Pancreas (tissue), 10 donors: ENCODE results near the gene SPCS3. TPM values are rescaled to one million over a fixed set of nuclear protein-coding genes. Genes with fewer than 3 reads are reported as not detected.
"Not testable (repeated sequence)": the region's sequence is repeated elsewhere in the genome, so short reads cannot be mapped to it uniquely, and the experiment has no call there.

ENCODE experiments used
- ATAC-seq, 4 donors: fragments of 200-7000 bp; cut with Tn5 transposase; one replicate each; pipeline versions ENCODE4 v1.8.0 to v1.9.1; 2020; ENCODE audit warnings: mild to moderate bottlenecking in 4 of 4, moderate library complexity in 4 of 4
- DNase-seq, 6 donors: peaks; one replicate each; pipeline ENCODE4 v3.0.0-alpha.2; 2020
- FAIRE-seq: peaks from 2 replicates; lab custom pipeline; 2012; peaks lifted over from hg19 to GRCh38; lab: Jason Lieb, UNC
- H3K27ac ChIP-seq, 4 donors: fragments of 200-600 bp; sonication (generic); 1 replicate in 3 of 4; 2 replicates in 1 of 4; pipeline versions ENCODE4 v1.5.0 to v1.8.0; 2020
- H3K27me3 ChIP-seq, 4 donors: fragments of 200-600 bp; one replicate each; pipeline ENCODE4 v1.8.0; 2021
- H3K36me3 ChIP-seq, 3 donors: fragments of 200-600 bp; sonication (generic) in 1 of 3; one replicate each; pipeline versions ENCODE4 v1.5.0 to v1.8.0; 2020 to 2021
- H3K4me1 ChIP-seq, 3 donors: fragments of 200-600 bp; one replicate each; pipeline ENCODE4 v1.8.0; 2021
- H3K4me3 ChIP-seq, 4 donors: fragments of 200-600 bp; sonication (generic) in 2 of 4; one replicate each; pipeline versions ENCODE4 v1.5.0 to v1.8.0; 2020 to 2021
- H3K9me3 ChIP-seq, 4 donors: fragments of 200-600 bp; one replicate each; pipeline ENCODE4 v1.8.0; 2021
- WGBS, 2 donors: extraction: QIAGEN DNeasy Blood & Tissue Kit; methylation state at CpG; one replicate each; pipeline ENCODE4 v1.1.7; 2013; 5-methylcytosine and 5-hydroxymethylcytosine counted together
- intact Hi-C, 3 donors: fragments of 100-400 bp; cut with DNase I; formaldehyde crosslinking; loops; one replicate each; pipeline versions ENCODE4 v1.11.1 to v1.14.2; 2022
- polyA plus RNA-seq, 2 donors: library from polyadenylated mRNA; stranded (reverse); fragments of 200-250 nt; gene quantifications; one replicate each; pipeline ENCODE4 v1.2.3, GENCODE V29; 2013
- total RNA-seq, 6 donors: library from RNA; stranded (reverse); fragmentation: NEBNext Ultra II Directional in 4 of 6; extraction: Animal tissue kit (Norgen Biotek cat#: 25700) in 4 of 6; gene quantifications; one replicate each; pipeline versions ENCODE4 v1.2.1 to v1.2.4, GENCODE V29; 2021 to 2023
- TF ChIP-seq, protein P1 (sequence below), 4 donors: fragments of 200-600 bp; sonication (generic) in 3 of 4; IDR thresholded peaks; one replicate each; pipeline versions ENCODE4 v1.5.0 to v1.8.0; 2021; ENCODE audit warnings: antibody characterized with exemption in 4 of 4
- donor health status: healthy with polysubstance abuse.
- donor health status: DM: no; HTN: no; CAD: no; lungs with moderate emphysema.
- donor health status: DM: no; HTN: no; CAD: no.
- donor health status: control.
- donor health status: control.
- donor health status: Bipolar disorder and iron deficiency.
- donor health status: DM: yes; HTN: yes; CAD: no.
- donor health status: DM: no; HTN: no; CAD: no.
- donor health status: DM: no; HTN: no; CAD: no.
- donor health status: DM: yes; HTN: yes; CAD: no.

SPCS3 gene
- total and polyA plus RNA-seq, 8 donors = 24.2 to 166 (median 128) TPM

DNA sequence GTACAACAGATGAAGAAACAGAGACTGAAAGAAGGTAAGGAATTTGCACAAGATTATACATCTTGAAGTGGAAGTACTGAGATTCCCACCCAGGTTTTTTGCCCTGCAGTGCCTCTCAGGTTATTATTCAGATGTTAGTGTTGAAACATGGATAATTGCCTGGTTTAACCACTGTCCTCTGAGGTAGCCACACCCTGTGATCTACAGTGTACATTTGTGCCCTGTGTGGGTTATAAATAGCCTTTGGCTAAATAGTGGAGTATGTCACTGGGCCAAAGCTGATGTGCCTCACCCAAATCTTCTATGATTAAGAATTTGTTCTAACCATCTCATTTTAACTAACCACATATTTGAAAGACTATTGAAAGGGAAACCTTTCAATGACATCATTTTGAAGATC, 45.3 kb upstream of the SPCS3 start:
- TF ChIP-seq, protein P1, sequence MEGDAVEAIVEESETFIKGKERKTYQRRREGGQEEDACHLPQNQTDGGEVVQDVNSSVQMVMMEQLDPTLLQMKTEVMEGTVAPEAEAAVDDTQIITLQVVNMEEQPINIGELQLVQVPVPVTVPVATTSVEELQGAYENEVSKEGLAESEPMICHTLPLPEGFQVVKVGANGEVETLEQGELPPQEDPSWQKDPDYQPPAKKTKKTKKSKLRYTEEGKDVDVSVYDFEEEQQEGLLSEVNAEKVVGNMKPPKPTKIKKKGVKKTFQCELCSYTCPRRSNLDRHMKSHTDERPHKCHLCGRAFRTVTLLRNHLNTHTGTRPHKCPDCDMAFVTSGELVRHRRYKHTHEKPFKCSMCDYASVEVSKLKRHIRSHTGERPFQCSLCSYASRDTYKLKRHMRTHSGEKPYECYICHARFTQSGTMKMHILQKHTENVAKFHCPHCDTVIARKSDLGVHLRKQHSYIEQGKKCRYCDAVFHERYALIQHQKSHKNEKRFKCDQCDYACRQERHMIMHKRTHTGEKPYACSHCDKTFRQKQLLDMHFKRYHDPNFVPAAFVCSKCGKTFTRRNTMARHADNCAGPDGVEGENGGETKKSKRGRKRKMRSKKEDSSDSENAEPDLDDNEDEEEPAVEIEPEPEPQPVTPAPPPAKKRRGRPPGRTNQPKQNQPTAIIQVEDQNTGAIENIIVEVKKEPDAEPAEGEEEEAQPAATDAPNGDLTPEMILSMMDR (IDR thresholded peaks at IDR 0.05) = no peak
- no peak for DNase-seq
- FAIRE-seq = no peak
- Histone ChIP-seq H3K36me3 (no peaks in the 10 kb centered on the region), H3K4me1 (no peaks in the 10 kb centered on the region), H3K27ac (no peak overlapping the region), H3K9me3 (no peaks in the 10 kb centered on the region), H3K27me3 (no peaks in the 10 kb centered on the region), H3K4me3 (no peak overlapping the region)
- ATAC-seq = no peak
- intact Hi-C loops = no loop called here

DNA sequence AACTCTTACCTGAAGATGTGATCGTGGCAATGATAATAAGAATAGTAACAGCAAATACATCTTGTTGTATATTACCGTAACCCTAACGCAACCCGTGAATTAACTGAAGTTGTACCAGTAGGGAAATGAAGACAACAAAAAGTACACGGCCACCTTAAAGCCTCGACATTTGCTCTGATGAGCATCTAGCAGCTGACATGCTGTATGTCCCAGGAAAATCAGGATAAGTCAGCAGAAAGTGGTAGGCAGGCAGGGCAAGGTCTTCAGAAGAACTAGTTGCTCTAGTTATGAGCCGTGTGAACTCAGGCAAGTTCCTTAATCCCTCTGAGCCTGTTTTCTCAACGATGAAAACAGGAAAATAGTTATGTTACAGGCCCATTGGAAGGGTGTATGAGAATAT, 43.1 kb upstream of the SPCS3 start:
- DNase-seq (no peak), ATAC-seq (peak; percentile 18 to 38 (median 20)), FAIRE-seq (no peak)
- Histone ChIP-seq H3K4me1 (no peaks in the 10 kb centered on the region), H3K27ac (no peak overlapping the region), H3K36me3 (no peaks in the 10 kb centered on the region), H3K4me3 (peak overlapping the region in 3 of 4 donors; percentile 1 to 35 (median 33)), H3K27me3 (no peaks in the 10 kb centered on the region), H3K9me3 (no peaks in the 10 kb centered on the region)
- TF ChIP-seq, protein P1 (IDR thresholded peaks at IDR 0.05) = no peak
- intact Hi-C loops = no loop called here
- 51 to 58% methylated on average over 8 of the region's 8 CpGs for WGBS, 2 donors

DNA sequence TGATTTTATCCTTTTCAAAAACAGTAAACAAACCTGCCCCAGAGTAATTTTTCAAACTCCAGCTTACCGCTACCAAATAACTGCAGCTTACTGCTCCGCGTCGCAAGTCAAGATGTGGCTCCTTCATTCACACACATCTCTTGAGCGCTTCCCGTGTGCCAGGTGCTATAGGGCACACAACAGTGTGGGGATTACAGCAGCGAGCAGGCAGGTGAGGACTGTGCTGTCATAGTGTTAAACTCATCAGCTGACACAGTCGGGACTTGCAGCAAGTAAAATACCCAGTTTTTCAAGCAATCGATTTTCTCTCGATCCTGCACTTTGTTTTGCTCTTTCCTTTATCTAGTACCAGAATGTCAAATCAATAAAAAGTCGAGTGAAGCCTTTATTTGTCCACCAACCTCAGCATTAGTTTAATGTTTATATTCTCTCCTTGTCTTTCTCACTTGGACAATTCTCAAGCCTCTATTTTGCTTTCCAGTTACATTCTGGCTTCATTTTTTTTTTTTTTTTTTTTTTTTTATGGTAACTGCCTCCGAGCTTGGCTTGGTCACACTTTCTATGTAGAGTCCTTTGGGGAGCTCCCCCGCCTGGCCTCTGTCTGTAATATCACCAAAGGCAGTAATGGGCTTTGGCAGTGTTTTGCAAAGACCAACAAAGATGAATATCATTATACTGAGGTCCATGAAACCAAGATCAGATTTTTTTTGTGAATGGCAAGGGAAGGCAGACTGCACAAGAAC, 42.4 kb upstream of the SPCS3 start:
- Histone ChIP-seq H3K36me3 (no peaks in the 10 kb centered on the region), H3K4me3 (peak overlapping the region in 3 of 4 donors; percentile 1 to 35 (median 33)), H3K27ac (no peak overlapping the region), H3K4me1 (no peaks in the 10 kb centered on the region), H3K27me3 (no peaks in the 10 kb centered on the region), H3K9me3 (no peaks in the 10 kb centered on the region)
- peak; percentile 23 for FAIRE-seq
- intact Hi-C loops = no loop called here
- DNase-seq = peak; percentile 57 to 69 (median 64)
- ATAC-seq = peak; percentile 95 to 100 (median 98)
- WGBS, 2 donors = 11 to 13% methylated on average over 13 of the region's 13 CpGs
- TF ChIP-seq, protein P1 (IDR thresholded peaks at IDR 0.05) = peak in 3 of 4 donors; percentile 14 to 32 (median 20)

DNA sequence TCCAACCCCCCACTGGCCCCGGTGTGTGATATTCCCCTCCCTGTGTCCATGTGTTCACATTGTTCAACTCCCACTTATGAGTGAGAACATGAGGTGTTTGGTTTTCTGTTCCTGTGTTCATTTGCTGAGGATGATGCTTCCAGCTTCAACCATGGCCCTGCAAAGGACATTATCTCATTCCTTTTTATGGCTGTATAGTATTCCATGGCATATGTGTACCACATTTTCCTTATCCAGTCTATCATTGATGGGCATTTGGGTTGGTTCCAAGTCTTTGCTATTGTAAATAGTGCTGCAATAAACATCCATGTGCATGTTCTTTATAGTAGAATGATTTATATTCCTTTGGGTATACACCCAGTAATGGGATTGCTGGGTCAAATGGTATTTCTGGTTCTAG, 40.2 kb upstream of the SPCS3 start:
- H3K4me1 ChIP-seq, H3K4me3 ChIP-seq, H3K36me3 ChIP-seq, H3K27me3 ChIP-seq, ATAC-seq, intact Hi-C loops, H3K27ac ChIP-seq, DNase-seq, FAIRE-seq, H3K9me3 ChIP-seq: not testable (repeated sequence)
- WGBS, 2 donors = 94 to 100% methylated on average over 1 of the region's 1 CpG

DNA sequence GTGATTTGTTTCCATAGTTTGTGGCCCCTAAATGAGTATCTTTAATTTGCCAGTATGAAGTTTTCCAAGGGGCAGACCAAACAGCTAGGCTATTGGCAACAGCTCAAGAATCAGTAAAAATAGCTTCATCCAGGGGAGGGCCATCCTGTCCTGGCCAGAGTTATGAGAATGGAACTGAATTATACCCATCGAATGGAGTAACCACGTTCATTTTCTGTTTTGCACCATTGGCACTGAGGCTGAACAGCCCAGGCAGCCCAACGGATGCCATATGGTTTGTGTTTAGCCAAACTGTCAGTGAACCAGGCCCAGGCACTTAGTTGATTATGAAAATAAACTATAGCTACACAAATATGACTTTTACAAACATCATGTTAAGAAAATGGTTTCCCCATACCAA, 33.0 kb upstream of the SPCS3 start:
- TF ChIP-seq, protein P1 (IDR thresholded peaks at IDR 0.05) = no peak
- DNase-seq (no peak), FAIRE-seq (no peak), ATAC-seq (no peak)
- WGBS, 2 donors = 56 to 73% methylated on average over 3 of the region's 3 CpGs
- intact Hi-C loops = no loop called here
- Histone ChIP-seq H3K27me3 (no peaks in the 10 kb centered on the region), H3K4me1 (no peaks in the 10 kb centered on the region), H3K9me3 (no peaks in the 10 kb centered on the region), H3K27ac (no peak overlapping the region), H3K4me3 (no peak overlapping the region), H3K36me3 (no peaks in the 10 kb centered on the region)
